HL-60 (cell line): ENCODE measurements around the gene FNBP1L.

Experiments used
- DNase-seq, 2 experiments: peaks; one replicate each; pipeline ENCODE4 v3.0.0-alpha.2; 2010 to 2020; ENCODE audit warnings: low read depth in 1 of 2, low spot score in 1 of 2
- H3K27ac ChIP-seq: fragments of 250-450 bp; sonication (Bioruptor Pico); replicated peaks from 2 replicates; pipeline ENCODE4 v1.5.1; 2020; ENCODE audit warnings: mild to moderate bottlenecking, moderate library complexity
- H3K27me3 ChIP-seq: fragments of 250-450 bp; sonication (Bioruptor Pico); 2 replicates; pipeline ENCODE4 v1.5.1; 2021; ENCODE audit warnings: mild to moderate bottlenecking, moderate library complexity; ENCODE audit not compliant: insufficient read depth, poor library complexity, severe bottlenecking
- H3K4me3 ChIP-seq: replicated peaks from 2 replicates; pipeline ENCODE4 v1.5.1; 2011; ENCODE audit warnings: mild to moderate bottlenecking, control low read depth, low read length; ENCODE audit not compliant: insufficient read depth
- GABPA ChIP-seq: IDR thresholded peaks from 2 replicates; pipeline ENCODE4 v1.6.1; 2012; ENCODE audit warnings: low read depth
- POLR2AphosphoS5 ChIP-seq: IDR thresholded peaks from 2 replicates; pipeline ENCODE4 v1.6.1; 2012; ENCODE audit warnings: low read depth
- SPI1 ChIP-seq: IDR thresholded peaks from 2 replicates; pipeline ENCODE4 v1.6.1; 2012; ENCODE audit warnings: low read depth, mild to moderate bottlenecking, borderline replicate concordance
- TF ChIP-seq, protein P1 (sequence below): IDR thresholded peaks from 2 replicates; pipeline ENCODE4 v1.6.1; 2012; ENCODE audit warnings: low read depth; ENCODE audit not compliant: insufficient replicate concordance
- TF ChIP-seq, protein P2 (sequence below): IDR thresholded peaks from one replicate; pipeline ENCODE4 v1.5.1; 2011; ENCODE audit warnings: low read length, control low read depth, inconsistent platforms; ENCODE audit not compliant: insufficient read depth

FNBP1L gene

DNA sequence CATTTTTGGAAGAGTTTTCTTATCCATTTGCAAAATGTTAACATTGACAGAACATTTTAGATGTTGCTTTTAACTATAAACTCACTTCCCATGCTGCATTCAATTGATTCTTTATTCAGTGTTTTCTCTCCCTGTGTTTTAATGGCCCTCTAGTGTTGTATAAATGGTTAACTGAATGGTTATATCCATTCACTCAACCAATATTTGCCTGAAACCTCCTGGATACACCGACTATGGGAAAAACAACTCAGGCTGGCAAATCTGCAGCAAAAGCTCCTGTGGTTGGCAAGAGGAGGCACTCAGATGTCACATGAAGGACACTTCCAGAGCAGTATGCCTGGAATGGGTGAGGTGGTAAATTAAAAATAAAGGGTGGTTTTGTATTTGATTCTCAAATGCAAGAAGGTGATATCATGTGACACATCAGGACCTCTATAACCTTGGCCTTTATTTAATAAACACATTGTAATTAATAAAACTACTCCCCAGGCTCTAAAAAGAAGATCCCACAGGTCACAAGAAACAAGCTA is 126.1 kb downstream of the FNBP1L start:
- no peak for DNase-seq
- no peaks in the 10 kb centered on the region for H3K27me3 ChIP-seq
- no peak overlapping the region for H3K4me3 ChIP-seq
- no peak for TF ChIP-seq POLR2AphosphoS5
- TF ChIP-seq, protein P1, sequence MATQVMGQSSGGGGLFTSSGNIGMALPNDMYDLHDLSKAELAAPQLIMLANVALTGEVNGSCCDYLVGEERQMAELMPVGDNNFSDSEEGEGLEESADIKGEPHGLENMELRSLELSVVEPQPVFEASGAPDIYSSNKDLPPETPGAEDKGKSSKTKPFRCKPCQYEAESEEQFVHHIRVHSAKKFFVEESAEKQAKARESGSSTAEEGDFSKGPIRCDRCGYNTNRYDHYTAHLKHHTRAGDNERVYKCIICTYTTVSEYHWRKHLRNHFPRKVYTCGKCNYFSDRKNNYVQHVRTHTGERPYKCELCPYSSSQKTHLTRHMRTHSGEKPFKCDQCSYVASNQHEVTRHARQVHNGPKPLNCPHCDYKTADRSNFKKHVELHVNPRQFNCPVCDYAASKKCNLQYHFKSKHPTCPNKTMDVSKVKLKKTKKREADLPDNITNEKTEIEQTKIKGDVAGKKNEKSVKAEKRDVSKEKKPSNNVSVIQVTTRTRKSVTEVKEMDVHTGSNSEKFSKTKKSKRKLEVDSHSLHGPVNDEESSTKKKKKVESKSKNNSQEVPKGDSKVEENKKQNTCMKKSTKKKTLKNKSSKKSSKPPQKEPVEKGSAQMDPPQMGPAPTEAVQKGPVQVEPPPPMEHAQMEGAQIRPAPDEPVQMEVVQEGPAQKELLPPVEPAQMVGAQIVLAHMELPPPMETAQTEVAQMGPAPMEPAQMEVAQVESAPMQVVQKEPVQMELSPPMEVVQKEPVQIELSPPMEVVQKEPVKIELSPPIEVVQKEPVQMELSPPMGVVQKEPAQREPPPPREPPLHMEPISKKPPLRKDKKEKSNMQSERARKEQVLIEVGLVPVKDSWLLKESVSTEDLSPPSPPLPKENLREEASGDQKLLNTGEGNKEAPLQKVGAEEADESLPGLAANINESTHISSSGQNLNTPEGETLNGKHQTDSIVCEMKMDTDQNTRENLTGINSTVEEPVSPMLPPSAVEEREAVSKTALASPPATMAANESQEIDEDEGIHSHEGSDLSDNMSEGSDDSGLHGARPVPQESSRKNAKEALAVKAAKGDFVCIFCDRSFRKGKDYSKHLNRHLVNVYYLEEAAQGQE: no peak
- no peak for TF ChIP-seq GABPA
- no peak for TF ChIP-seq SPI1
- TF ChIP-seq, protein P2, sequence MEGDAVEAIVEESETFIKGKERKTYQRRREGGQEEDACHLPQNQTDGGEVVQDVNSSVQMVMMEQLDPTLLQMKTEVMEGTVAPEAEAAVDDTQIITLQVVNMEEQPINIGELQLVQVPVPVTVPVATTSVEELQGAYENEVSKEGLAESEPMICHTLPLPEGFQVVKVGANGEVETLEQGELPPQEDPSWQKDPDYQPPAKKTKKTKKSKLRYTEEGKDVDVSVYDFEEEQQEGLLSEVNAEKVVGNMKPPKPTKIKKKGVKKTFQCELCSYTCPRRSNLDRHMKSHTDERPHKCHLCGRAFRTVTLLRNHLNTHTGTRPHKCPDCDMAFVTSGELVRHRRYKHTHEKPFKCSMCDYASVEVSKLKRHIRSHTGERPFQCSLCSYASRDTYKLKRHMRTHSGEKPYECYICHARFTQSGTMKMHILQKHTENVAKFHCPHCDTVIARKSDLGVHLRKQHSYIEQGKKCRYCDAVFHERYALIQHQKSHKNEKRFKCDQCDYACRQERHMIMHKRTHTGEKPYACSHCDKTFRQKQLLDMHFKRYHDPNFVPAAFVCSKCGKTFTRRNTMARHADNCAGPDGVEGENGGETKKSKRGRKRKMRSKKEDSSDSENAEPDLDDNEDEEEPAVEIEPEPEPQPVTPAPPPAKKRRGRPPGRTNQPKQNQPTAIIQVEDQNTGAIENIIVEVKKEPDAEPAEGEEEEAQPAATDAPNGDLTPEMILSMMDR: no peak
- no peak overlapping the region for H3K27ac ChIP-seq

DNA sequence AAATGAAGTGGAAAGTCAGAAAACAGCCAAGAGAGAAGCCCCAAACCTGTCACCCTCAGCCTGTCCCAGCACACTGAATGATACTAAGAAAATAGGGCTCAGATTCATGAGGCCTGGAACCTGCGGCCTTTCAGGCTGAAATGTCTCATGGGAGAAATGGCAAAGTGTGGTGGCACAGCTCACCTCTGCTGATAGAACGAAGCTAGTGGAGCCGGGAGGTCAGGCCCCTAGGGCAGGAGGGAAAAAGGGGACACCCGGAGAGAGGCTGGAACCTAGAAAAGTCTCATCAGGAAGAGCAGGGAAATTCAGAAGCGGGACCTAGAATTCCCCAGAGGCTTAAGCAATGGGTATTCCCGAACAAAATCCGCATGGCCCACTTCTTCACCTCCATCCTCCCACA is 126.6 kb downstream of the FNBP1L start:
- Histone ChIP-seq H3K27ac (no peak overlapping the region), H3K27me3 (no peaks in the 10 kb centered on the region), H3K4me3 (no peak overlapping the region)
- TF ChIP-seq SPI1: no peak
- TF ChIP-seq GABPA: no peak
- no peak for TF ChIP-seq POLR2AphosphoS5
- TF ChIP-seq, protein P2: no peak
- no peak for DNase-seq

DNA sequence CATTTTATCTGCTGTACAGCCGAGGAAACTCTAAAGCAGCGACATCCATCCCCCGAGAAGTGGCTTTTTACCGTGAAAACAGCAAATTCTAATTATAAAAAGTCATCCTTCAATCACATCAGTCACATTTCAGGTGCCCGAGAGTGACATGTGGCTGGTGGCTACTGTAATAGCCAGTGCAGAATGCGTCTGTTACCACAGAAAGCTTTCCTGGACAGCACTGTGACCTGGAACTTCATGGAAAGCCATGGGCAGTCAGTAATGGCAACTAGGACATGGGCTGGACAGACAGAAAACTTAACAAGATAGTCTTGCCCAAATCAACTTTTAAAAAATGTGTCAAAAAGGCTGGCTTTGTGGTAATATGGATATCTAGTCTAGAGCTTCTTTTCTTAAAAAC is 127.1 kb downstream of the FNBP1L start:
- no peak for TF ChIP-seq POLR2AphosphoS5
- TF ChIP-seq, protein P1: no peak
- no peak for TF ChIP-seq GABPA
- TF ChIP-seq, protein P2: no peak
- no peak for TF ChIP-seq SPI1
- Histone ChIP-seq H3K4me3 (no peak overlapping the region), H3K27ac (no peak overlapping the region), H3K27me3 (no peaks in the 10 kb centered on the region)
- no peak for DNase-seq

DNA sequence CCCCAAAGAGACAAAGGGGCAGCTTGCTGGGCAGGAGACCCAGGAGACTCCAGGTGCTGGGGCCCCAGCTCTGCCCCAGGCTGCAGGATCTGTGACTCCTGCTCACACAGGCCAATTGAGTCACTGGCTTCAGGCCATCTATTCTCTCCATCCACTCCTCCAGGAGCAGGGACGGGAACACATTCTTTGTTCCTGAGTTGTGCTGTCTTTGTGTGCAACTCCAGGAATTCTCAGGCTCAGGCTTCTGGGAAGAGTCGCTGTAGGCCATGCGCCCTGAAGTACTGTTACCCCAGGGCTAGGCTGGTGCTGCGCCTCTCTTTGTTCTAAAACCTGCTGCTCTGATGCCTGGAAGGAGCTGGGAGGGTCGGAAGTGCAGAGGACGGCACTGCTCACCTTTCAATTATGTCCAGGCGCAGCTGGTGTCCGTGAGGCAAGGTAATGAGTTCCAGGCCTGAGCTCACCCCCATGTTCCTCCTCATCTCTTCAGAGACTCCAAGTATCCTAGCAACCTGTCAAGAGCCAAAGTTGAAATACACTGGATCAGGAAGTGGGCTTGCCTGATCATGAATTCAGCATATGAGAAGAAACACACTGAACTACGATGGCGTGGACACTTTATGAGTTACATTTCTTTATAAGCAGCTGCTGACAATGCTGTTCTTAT is 127.8 kb downstream of the FNBP1L start:
- TF ChIP-seq, protein P1: no peak
- TF ChIP-seq, protein P2: no peak
- TF ChIP-seq GABPA (no peak), POLR2AphosphoS5 (no peak), SPI1 (no peak)
- H3K4me3 ChIP-seq: no peak overlapping the region
- no peak for DNase-seq
- H3K27ac ChIP-seq: no peak overlapping the region
- no peaks in the 10 kb centered on the region for H3K27me3 ChIP-seq
